Erythroblast (primary cell): ENCODE results near the gene NOSIP.
A peak's percentile ranks its signal among the peaks of the same experiment; 100 is the strongest.

Source experiments
- DNase-seq, 2 experiments: peaks; one replicate each; lab custom pipeline; 2025; lab: John Stamatoyannopoulos, UW
- GATA1 ChIP-seq: IDR thresholded peaks from 2 replicates; pipeline ENCODE4 v1.6.1; 2011; ENCODE audit warnings: low read depth, mild to moderate bottlenecking, control low read depth, low read length, moderate library complexity
- POLR2A ChIP-seq: IDR thresholded peaks from 2 replicates; pipeline ENCODE4 v1.6.1; 2011; ENCODE audit warnings: mild to moderate bottlenecking, low read length

NOSIP gene

GRCh38 chr19:49553451-49554271, 26.7 kb downstream of the NOSIP start:
- no peak for TF ChIP-seq POLR2A
- TF ChIP-seq GATA1: no peak
- DNase-seq: no peak

DNA sequence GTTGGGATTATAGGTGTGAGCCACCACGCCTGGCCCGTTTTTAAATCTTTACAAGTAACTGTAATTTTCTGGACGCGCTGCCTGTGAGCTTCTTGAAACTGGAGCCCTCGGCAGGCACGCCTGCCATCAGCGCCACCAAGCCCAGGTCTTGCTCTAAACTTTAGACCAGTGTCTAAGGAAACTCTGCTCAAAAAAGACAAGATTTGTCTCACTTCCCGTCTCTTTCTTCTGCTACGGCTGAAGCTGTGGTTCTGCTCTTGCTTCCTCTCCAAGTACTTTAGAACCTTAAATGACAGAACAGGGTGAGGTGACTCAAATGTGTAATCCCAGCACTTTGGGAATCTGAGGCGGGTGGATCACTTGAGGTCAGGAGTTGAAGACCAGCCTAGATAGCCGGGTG, 27.6 kb downstream of the NOSIP start:
- DNase-seq: no peak
- TF ChIP-seq GATA1: no peak
- no peak for TF ChIP-seq POLR2A

GRCh38 chr19:49551531-49551930, 28.8 kb downstream of the NOSIP start:
- TF ChIP-seq POLR2A: no peak
- no peak for TF ChIP-seq GATA1

GRCh38 chr19:49549045-49549444, 31.3 kb downstream of the NOSIP start:
- DNase-seq: no peak
- TF ChIP-seq POLR2A (no peak), GATA1 (no peak)

More at GRCh38 chr19:49551531-49551930, 28.8 kb downstream of the NOSIP start:
- DNase-seq: no peak

- TF ChIP-seq POLR2A (no peak), GATA1 (no peak)
- DNase-seq: peak; percentile 76 to 90
Observed at GRCh38 chr19:49546825-49547565, 33.4 kb downstream of the NOSIP start.

GRCh38 chr19:49544154-49544553, 36.2 kb downstream of the NOSIP start:
- TF ChIP-seq POLR2A (no peak), GATA1 (no peak)
- DNase-seq: no peak

DNA sequence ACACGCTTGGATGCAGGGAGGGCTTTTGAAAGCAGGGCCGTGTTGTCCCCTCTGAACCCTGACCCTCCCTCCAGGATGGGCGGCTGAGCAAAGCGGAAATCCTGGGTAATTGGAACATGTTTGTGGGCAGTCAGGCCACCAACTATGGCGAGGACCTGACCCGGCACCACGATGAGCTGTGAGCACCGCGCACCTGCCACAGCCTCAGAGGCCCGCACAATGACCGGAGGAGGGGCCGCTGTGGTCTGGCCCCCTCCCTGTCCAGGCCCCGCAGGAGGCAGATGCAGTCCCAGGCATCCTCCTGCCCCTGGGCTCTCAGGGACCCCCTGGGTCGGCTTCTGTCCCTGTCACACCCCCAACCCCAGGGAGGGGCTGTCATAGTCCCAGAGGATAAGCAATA, 37.3 kb downstream of the NOSIP start:
- no peak for DNase-seq
- TF ChIP-seq POLR2A (no peak), GATA1 (no peak)

DNA sequence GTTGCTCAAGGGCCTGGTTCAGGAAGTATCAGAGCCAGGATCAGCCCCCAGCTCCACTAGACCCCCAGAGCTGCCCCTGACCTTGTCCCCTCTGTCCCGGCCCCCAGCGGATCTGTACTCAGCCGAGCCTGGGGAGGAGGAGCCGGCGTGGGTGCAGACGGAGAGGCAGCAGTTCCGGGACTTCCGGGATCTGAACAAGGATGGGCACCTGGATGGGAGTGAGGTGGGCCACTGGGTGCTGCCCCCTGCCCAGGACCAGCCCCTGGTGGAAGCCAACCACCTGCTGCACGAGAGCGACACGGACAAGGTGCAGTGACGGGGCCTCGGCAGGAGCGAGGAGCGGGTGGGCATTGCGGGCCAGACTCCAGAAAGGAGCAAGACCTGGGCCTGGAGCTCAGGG, 37.9 kb downstream of the NOSIP start:
- no peak for TF ChIP-seq GATA1
- no peak for TF ChIP-seq POLR2A

DNA sequence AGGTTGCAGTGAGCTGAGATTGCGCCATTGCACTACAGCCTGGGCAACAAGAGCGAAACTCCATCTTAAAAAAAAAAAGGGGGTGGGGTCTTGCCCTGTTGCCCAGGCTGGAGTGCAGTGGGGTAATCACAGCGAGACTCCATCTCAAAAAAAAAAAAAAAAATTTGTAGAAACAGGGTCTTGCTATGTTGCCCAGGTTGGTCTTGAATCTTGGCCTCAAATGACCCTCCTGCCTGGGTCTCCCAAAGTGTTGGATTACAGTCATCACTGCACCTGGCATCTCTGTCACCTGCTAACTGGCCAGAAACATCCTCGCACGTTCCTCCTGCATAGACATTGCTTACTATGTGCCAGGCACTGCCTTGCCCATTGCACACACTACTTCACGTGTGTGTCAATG, 38.4 kb downstream of the NOSIP start:
- TF ChIP-seq GATA1 (no peak), POLR2A (no peak)
- no peak for DNase-seq

More for the DNA sequence above, 37.9 kb downstream of the NOSIP start:
- no peak for DNase-seq

GRCh38 chr19:49539192-49539952, 41.0 kb downstream of the NOSIP start:
- TF ChIP-seq GATA1 (no peak), POLR2A (no peak)

GRCh38 chr19:49538643-49539042, 41.7 kb downstream of the NOSIP start:
- DNase-seq: no peak
- TF ChIP-seq POLR2A (no peak), GATA1 (no peak)

More at GRCh38 chr19:49539192-49539952, 41.0 kb downstream of the NOSIP start:
- no peak for DNase-seq

GRCh38 chr19:49536921-49537462, 43.4 kb downstream of the NOSIP start:
- no peak for DNase-seq
- TF ChIP-seq POLR2A (no peak), GATA1 (no peak)

DNA sequence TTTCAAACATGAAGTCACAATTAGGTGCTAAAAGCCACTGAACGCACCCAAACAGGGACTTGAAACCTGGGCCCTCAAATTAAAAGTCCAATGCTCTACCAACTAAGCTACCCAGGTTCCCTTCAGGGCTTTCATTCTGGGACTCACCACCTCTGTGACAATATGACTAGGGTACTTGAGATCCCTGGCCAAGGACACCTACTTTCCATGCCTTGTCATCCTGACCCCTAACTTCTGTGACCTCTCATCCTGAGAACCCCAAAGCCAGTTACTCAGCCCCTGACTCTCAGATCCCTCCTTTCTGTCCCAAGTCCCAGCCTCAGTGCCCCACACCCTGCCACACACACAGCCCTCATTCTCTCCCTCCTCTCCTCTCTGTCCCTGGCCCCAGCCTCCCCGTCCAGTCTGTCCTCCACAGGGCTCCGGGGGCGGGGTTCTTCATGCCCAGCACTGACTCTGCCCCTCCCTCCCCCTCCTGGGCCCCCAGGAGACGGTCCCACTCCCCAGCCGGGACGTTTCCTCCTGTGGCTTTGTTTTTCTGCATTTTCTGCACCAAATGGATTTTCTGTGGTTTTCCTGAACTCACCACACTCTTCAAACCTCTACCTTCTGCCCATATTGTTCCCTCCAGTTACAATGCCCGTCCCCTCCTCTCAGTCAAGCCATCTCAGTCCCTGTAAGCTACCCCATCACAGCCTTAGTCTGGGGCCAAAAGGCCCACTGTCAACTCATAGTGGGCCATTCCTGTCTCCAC, 45.5 kb downstream of the NOSIP start:
- DNase-seq: no peak
- TF ChIP-seq GATA1 (no peak), POLR2A (no peak)
